ENCODE measurements around the gene DGCR8. TPM values are rescaled to one million over a fixed set of nuclear protein-coding genes. Genes with fewer than 3 reads are reported as not detected.

The DGCR8 gene
- total and polyA plus RNA-seq, 2 of the 4 experiments (the other 2 are of a cell fraction) = 16.7 to 25.3 TPM

GRCh38 chr22:20129747-20130014, 49.6 kb downstream of the DGCR8 start:
- Histone ChIP-seq H2BK15ac (ENCODE audit: low read depth, low read length) (no peak overlapping the region), H4K8ac (ENCODE audit: low read depth in 2 of 2, low read length in 2 of 2) (no peak overlapping the region), H2AK5ac (ENCODE audit: low read depth, low read length) (no peak overlapping the region; the same call in 1 of the 2 replicates), H3K36me3 (ENCODE audit: control insufficient read depth, insufficient read depth, low read length) (peaks cover 27% of the 10 kb centered on the region), H2BK5ac (ENCODE audit: low read depth, low read length, poor library complexity, severe bottlenecking) (no peak overlapping the region), H3K9me3 (ENCODE audit: control insufficient read depth, insufficient read depth, low read length) (no peaks in the 10 kb centered on the region), H3K27ac (ENCODE audit: insufficient read depth, low read length) (no peak overlapping the region), H3K18ac (ENCODE audit: low read depth, low read length) (no peak overlapping the region), H3K14ac (replicated peaks; ENCODE audit: low read depth, low read length) (no peak overlapping the region), H3K27me3 (ENCODE audit: control insufficient read depth, insufficient read depth, low read length) (no peaks in the 10 kb centered on the region), H3K23ac (ENCODE audit: low read depth, low read length) (no peak overlapping the region), H3K9me1 (ENCODE audit: insufficient read depth, low read length) (peaks cover 3% of the 10 kb centered on the region; the same call in 1 of the 2 replicates), H4K20me1 (ENCODE audit: insufficient read depth, low read length) (peaks cover 32% of the 10 kb centered on the region), H2AK9ac (replicated peaks; ENCODE audit: low read depth, low read length, poor library complexity) (no peak overlapping the region), H3K79me1 (ENCODE audit: low read depth in 1 of 2, low read length in 2 of 2) (peaks cover 1 to 28% of the 10 kb centered on the region in 2 experiments), H2BK120ac (ENCODE audit: low read depth, low read length) (no peak overlapping the region), H4K5ac (ENCODE audit: low read depth, low read length) (no peak overlapping the region), H4K91ac (ENCODE audit: insufficient read depth, low read depth, low read length) (no peak overlapping the region), H3K4me3 (ENCODE audit: insufficient read depth, low read depth, low read length) (no peak overlapping the region), H3K9ac (ENCODE audit: low read depth, low read length) (no peak overlapping the region), H3K4me2 (ENCODE audit: low read depth, low read length) (no peak overlapping the region), H3K4ac (ENCODE audit: low read depth, low read length) (no peak overlapping the region), H2AFZ (replicated peaks; ENCODE audit: low read length, poor library complexity) (no peak overlapping the region), H2BK20ac (ENCODE audit: low read depth, low read length) (no peak overlapping the region), H3K4me1 (ENCODE audit: control insufficient read depth, insufficient read depth, low read length) (peaks cover 9% of the 10 kb centered on the region), H3K56ac (ENCODE audit: extremely low read depth, insufficient read depth, low read length) (no peak overlapping the region)
- dilution Hi-C loops (cut with HindIII; ENCODE audit: low sequenced_read_pairs, unreplicated experiment) = no loop called here
- CTCF ChIA-PET = no interaction called here
- no CpG with 5 or more reads among the region's 3 CpGs for WGBS, 2 experiments (ENCODE audit: extremely low coverage in 2 of 2, insufficient read length in 1 of 2)
- intact Hi-C loops (cut with micrococcal nuclease) = no loop called here
- ATAC-seq (ENCODE audit: low read depth) (no peak), DNase-seq (no peak)
- in situ Hi-C loops (cut with MboI; ENCODE audit: low sequenced_read_pairs) = no loop called here
- POLR2A ChIA-PET (ENCODE audit: unreplicated experiment) = no interaction called here
- no peak for TF ChIP-seq MAZ (IDR thresholded peaks at IDR 0.05; ENCODE audit: borderline replicate concordance, low read depth, low read length)
- no peak for TF ChIP-seq FOS (IDR thresholded peaks at IDR 0.05; ENCODE audit: low read depth, low read length)
- no peak for TF ChIP-seq RAD21 (IDR thresholded peaks at IDR 0.05; ENCODE audit: low read length)
- TF ChIP-seq, protein P1, sequence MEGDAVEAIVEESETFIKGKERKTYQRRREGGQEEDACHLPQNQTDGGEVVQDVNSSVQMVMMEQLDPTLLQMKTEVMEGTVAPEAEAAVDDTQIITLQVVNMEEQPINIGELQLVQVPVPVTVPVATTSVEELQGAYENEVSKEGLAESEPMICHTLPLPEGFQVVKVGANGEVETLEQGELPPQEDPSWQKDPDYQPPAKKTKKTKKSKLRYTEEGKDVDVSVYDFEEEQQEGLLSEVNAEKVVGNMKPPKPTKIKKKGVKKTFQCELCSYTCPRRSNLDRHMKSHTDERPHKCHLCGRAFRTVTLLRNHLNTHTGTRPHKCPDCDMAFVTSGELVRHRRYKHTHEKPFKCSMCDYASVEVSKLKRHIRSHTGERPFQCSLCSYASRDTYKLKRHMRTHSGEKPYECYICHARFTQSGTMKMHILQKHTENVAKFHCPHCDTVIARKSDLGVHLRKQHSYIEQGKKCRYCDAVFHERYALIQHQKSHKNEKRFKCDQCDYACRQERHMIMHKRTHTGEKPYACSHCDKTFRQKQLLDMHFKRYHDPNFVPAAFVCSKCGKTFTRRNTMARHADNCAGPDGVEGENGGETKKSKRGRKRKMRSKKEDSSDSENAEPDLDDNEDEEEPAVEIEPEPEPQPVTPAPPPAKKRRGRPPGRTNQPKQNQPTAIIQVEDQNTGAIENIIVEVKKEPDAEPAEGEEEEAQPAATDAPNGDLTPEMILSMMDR (conservative IDR thresholded peaks at IDR 0.05; ENCODE audit: low read depth, low read length) = no peak
- no peak for TF ChIP-seq CEBPB (IDR thresholded peaks at IDR 0.05; ENCODE audit: low read depth, low read length)
- no peak for TF ChIP-seq SMC3 (IDR thresholded peaks at IDR 0.05; ENCODE audit: low read depth, low read length)
- no peak for TF ChIP-seq NFE2L2 (IDR thresholded peaks at IDR 0.05; ENCODE audit: low read depth, low read length)
- TF ChIP-seq RFX5 (IDR thresholded peaks at IDR 0.05; ENCODE audit: low read depth, low read length) = no peak
- TF ChIP-seq MXI1 (IDR thresholded peaks at IDR 0.05; ENCODE audit: borderline replicate concordance, low read depth, low read length) = no peak
- no peak for TF ChIP-seq RCOR1 (IDR thresholded peaks at IDR 0.05; ENCODE audit: insufficient replicate concordance, low read length)
- no peak for TF ChIP-seq POLR2A (IDR thresholded peaks at IDR 0.05; ENCODE audit: low read depth, low read length)
- TF ChIP-seq CHD1 (IDR thresholded peaks at IDR 0.05; ENCODE audit: low read depth, low read length) = no peak
- TF ChIP-seq, protein P2, sequence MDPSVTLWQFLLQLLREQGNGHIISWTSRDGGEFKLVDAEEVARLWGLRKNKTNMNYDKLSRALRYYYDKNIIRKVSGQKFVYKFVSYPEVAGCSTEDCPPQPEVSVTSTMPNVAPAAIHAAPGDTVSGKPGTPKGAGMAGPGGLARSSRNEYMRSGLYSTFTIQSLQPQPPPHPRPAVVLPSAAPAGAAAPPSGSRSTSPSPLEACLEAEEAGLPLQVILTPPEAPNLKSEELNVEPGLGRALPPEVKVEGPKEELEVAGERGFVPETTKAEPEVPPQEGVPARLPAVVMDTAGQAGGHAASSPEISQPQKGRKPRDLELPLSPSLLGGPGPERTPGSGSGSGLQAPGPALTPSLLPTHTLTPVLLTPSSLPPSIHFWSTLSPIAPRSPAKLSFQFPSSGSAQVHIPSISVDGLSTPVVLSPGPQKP (IDR thresholded peaks at IDR 0.05; ENCODE audit: borderline replicate concordance, low read depth, low read length) = no peak
- no peak for TF ChIP-seq USF2 (IDR thresholded peaks at IDR 0.05; ENCODE audit: low read depth, low read length)
- no peak for TF ChIP-seq MAFK (IDR thresholded peaks at IDR 0.05; ENCODE audit: low read depth, low read length)
- TF ChIP-seq BHLHE40 (IDR thresholded peaks at IDR 0.05; ENCODE audit: low read depth, low read length) = no peak
- BruUV-seq (replicated peaks) = no TSS peak
